ENCODE measurements around the gene CDK6.

Gene CDK6

GRCh38 chr7:92731335-92732063 lies 104.9 kb downstream of the CDK6 start:
- DNase-seq, result no peak

GRCh38 chr7:92730808-92731207 lies 105.6 kb downstream of the CDK6 start:
- no peak for DNase-seq

- DNase-seq, result no peak
Measured at GRCh38 chr7:92729751-92730150, 106.6 kb downstream of the CDK6 start.

GRCh38 chr7:92729172-92729571 lies 107.2 kb downstream of the CDK6 start:
- no peak for DNase-seq

GRCh38 chr7:92727755-92728154 lies 108.6 kb downstream of the CDK6 start:
- no peak for DNase-seq

- no peak for DNase-seq
Measured at GRCh38 chr7:92725161-92725925, 111.0 kb downstream of the CDK6 start.

GRCh38 chr7:92723943-92724342 lies 112.4 kb downstream of the CDK6 start:
- DNase-seq, result no peak

- no peak for DNase-seq
Measured at GRCh38 chr7:92723205-92723604, 113.2 kb downstream of the CDK6 start.

GRCh38 chr7:92722541-92722940 lies 113.8 kb downstream of the CDK6 start:
- DNase-seq, result no peak

GRCh38 chr7:92720604-92721350 lies 115.6 kb downstream of the CDK6 start:
- no peak for DNase-seq

- DNase-seq, result no peak
Measured at GRCh38 chr7:92717993-92718716, 118.2 kb downstream of the CDK6 start.

- no peak for DNase-seq
Measured at GRCh38 chr7:92717623-92717992, 118.8 kb downstream of the CDK6 start.

- no peak for DNase-seq
Measured at GRCh38 chr7:92716825-92717580, 119.4 kb downstream of the CDK6 start.

GRCh38 chr7:92715963-92716362 lies 120.4 kb downstream of the CDK6 start:
- no peak for DNase-seq

GRCh38 chr7:92714767-92715166 lies 121.6 kb downstream of the CDK6 start:
- no peak for DNase-seq

GRCh38 chr7:92714280-92714679 lies 122.1 kb downstream of the CDK6 start:
- DNase-seq, result no peak

GRCh38 chr7:92709912-92710311 lies 126.5 kb downstream of the CDK6 start:
- no peak for DNase-seq

- DNase-seq, result no peak
Measured at GRCh38 chr7:92709150-92709549, 127.2 kb downstream of the CDK6 start.

GRCh38 chr7:92708111-92709042 lies 128.0 kb downstream of the CDK6 start:
- no peak for DNase-seq

GRCh38 chr7:92707435-92707834 lies 128.9 kb downstream of the CDK6 start:
- no peak for DNase-seq

GRCh38 chr7:92706563-92706962 lies 129.8 kb downstream of the CDK6 start:
- DNase-seq, result no peak

Data from effector CD8-positive, alpha-beta T cell (primary cell).